ENCODE data around the gene TIMM21. TPM values are rescaled to one million over a fixed set of nuclear protein-coding genes. Genes with fewer than 3 reads are reported as not detected.

The TIMM21 gene
- total RNA-seq, 2 experiments from 2014 or later = 25.2 to 30.8 TPM

GRCh38 chr18:74182335-74182734 is 34.0 kb downstream of the TIMM21 start:
- intact Hi-C loops (cut with micrococcal nuclease; ENCODE audit: unreplicated experiment) = no loop called here
- POLR2A ChIA-PET = no interaction called here
- no peaks in the 10 kb centered on the region for H3K36me3 ChIP-seq (ENCODE audit: insufficient read depth, low read length)
- H2AFZ ChIP-seq (ENCODE audit: low read length) = no peak overlapping the region
- no peak for DNase-seq (ENCODE audit: low spot score)
- TF ChIP-seq CTCF (conservative IDR thresholded peaks at IDR 0.05; ENCODE audit: low read length) (no peak), EZH2phosphoT487 (IDR thresholded peaks at IDR 0.05; ENCODE audit: borderline replicate concordance, low read depth, low read length) (no peak)
- no peak overlapping the region for H3K27ac ChIP-seq (ENCODE audit: low read depth, low read length, poor library complexity, severe bottlenecking)
- no peaks in the 10 kb centered on the region for H3K9me2 ChIP-seq (ENCODE audit: insufficient read depth, low read length)
- no peaks in the 10 kb centered on the region for H4K20me1 ChIP-seq (ENCODE audit: insufficient read depth, low read length)
- no peak overlapping the region for H3K4me2 ChIP-seq (ENCODE audit: low read length)
- BruUV-seq (replicated peaks) = no TSS peak
- CTCF ChIA-PET (ENCODE audit: unreplicated experiment) = no interaction called here
- no peaks in the 10 kb centered on the region for H3K4me1 ChIP-seq (ENCODE audit: insufficient read depth, low read length, poor library complexity, severe bottlenecking)
- no peak overlapping the region for H3K4me3 ChIP-seq (ENCODE audit: low read depth, low read length, poor library complexity, severe bottlenecking)
- no peaks in the 10 kb centered on the region for H3K79me2 ChIP-seq (ENCODE audit: insufficient read depth, low read depth, low read length)
- no peaks in the 10 kb centered on the region for H3K9me3 ChIP-seq (ENCODE audit: low read length)

- intact Hi-C loops (cut with micrococcal nuclease; ENCODE audit: unreplicated experiment) = no loop called here
- POLR2A ChIA-PET = interaction anchor here (0.7 kb wide), 1 partner anchor 20 kb away, joined by 4 read pairs; no protein-coding TSS in a partner anchor
- BruUV-seq (replicated peaks) = no TSS peak
- Histone ChIP-seq H3K9me3 (ENCODE audit: low read length) (no peaks in the 10 kb centered on the region), H3K79me2 (ENCODE audit: insufficient read depth, low read depth, low read length) (no peaks in the 10 kb centered on the region), H3K36me3 (ENCODE audit: insufficient read depth, low read length) (no peaks in the 10 kb centered on the region), H3K27ac (ENCODE audit: low read depth, low read length, poor library complexity, severe bottlenecking) (no peak overlapping the region), H3K9me2 (ENCODE audit: insufficient read depth, low read length) (no peaks in the 10 kb centered on the region), H4K20me1 (ENCODE audit: insufficient read depth, low read length) (no peaks in the 10 kb centered on the region), H3K4me2 (ENCODE audit: low read length) (no peak overlapping the region), H3K4me1 (ENCODE audit: insufficient read depth, low read length, poor library complexity, severe bottlenecking) (no peaks in the 10 kb centered on the region), H2AFZ (ENCODE audit: low read length) (no peak overlapping the region), H3K4me3 (ENCODE audit: low read depth, low read length, poor library complexity, severe bottlenecking) (no peak overlapping the region)
- TF ChIP-seq CTCF (conservative IDR thresholded peaks at IDR 0.05; ENCODE audit: low read length) (no peak), EZH2phosphoT487 (IDR thresholded peaks at IDR 0.05; ENCODE audit: borderline replicate concordance, low read depth, low read length) (no peak)
- CTCF ChIA-PET (ENCODE audit: unreplicated experiment) = no interaction called here
- DNase-seq (ENCODE audit: low spot score) = no peak
Observed at GRCh38 chr18:74183130-74183529, 34.8 kb downstream of the TIMM21 start.

- no peaks in the 10 kb centered on the region for H3K36me3 ChIP-seq (ENCODE audit: insufficient read depth, low read length)
- CTCF ChIA-PET (ENCODE audit: unreplicated experiment) = no interaction called here
- BruUV-seq (replicated peaks) = no TSS peak
Observed at GRCh38 chr18:74184875-74185274, 36.6 kb downstream of the TIMM21 start.

More at GRCh38 chr18:74184875-74185274, 36.6 kb downstream of the TIMM21 start:
- TF ChIP-seq CTCF (conservative IDR thresholded peaks at IDR 0.05; ENCODE audit: low read length) = no peak
- TF ChIP-seq EZH2phosphoT487 (IDR thresholded peaks at IDR 0.05; ENCODE audit: borderline replicate concordance, low read depth, low read length) = no peak
- Histone ChIP-seq H4K20me1 (ENCODE audit: insufficient read depth, low read length) (no peaks in the 10 kb centered on the region), H3K9me2 (ENCODE audit: insufficient read depth, low read length) (no peaks in the 10 kb centered on the region), H3K4me3 (ENCODE audit: low read depth, low read length, poor library complexity, severe bottlenecking) (no peak overlapping the region), H2AFZ (ENCODE audit: low read length) (no peak overlapping the region), H3K79me2 (ENCODE audit: insufficient read depth, low read depth, low read length) (no peaks in the 10 kb centered on the region), H3K9me3 (ENCODE audit: low read length) (no peaks in the 10 kb centered on the region), H3K27ac (ENCODE audit: low read depth, low read length, poor library complexity, severe bottlenecking) (no peak overlapping the region), H3K4me2 (ENCODE audit: low read length) (no peak overlapping the region), H3K4me1 (ENCODE audit: insufficient read depth, low read length, poor library complexity, severe bottlenecking) (no peaks in the 10 kb centered on the region)
- POLR2A ChIA-PET = no interaction called here
- DNase-seq (ENCODE audit: low spot score) = no peak
- intact Hi-C loops (cut with micrococcal nuclease; ENCODE audit: unreplicated experiment) = no loop called here
